ENCODE results near the gene CHCHD3.
"Not testable (repeated sequence)": the region's sequence is repeated elsewhere in the genome, so short reads cannot be mapped to it uniquely, and the experiment has no call there.

CHCHD3 gene

GRCh38 chr7:132893560-132893959, 188.3 kb downstream of the CHCHD3 start:
- CTCF ChIA-PET = interaction anchor here (1.7 kb wide), 1 partner anchor 16 kb away, joined by 6 read pairs; no protein-coding TSS in a partner anchor
- POLR2A ChIA-PET = no interaction called here
- TF ChIP-seq, protein P1, sequence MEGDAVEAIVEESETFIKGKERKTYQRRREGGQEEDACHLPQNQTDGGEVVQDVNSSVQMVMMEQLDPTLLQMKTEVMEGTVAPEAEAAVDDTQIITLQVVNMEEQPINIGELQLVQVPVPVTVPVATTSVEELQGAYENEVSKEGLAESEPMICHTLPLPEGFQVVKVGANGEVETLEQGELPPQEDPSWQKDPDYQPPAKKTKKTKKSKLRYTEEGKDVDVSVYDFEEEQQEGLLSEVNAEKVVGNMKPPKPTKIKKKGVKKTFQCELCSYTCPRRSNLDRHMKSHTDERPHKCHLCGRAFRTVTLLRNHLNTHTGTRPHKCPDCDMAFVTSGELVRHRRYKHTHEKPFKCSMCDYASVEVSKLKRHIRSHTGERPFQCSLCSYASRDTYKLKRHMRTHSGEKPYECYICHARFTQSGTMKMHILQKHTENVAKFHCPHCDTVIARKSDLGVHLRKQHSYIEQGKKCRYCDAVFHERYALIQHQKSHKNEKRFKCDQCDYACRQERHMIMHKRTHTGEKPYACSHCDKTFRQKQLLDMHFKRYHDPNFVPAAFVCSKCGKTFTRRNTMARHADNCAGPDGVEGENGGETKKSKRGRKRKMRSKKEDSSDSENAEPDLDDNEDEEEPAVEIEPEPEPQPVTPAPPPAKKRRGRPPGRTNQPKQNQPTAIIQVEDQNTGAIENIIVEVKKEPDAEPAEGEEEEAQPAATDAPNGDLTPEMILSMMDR (IDR thresholded peaks at IDR 0.05; ENCODE audit: control extremely low read depth, extremely low read depth, low read depth, missing control alignments) = no peak
- no peak for DNase-seq (ENCODE audit: extremely low spot score)

DNA sequence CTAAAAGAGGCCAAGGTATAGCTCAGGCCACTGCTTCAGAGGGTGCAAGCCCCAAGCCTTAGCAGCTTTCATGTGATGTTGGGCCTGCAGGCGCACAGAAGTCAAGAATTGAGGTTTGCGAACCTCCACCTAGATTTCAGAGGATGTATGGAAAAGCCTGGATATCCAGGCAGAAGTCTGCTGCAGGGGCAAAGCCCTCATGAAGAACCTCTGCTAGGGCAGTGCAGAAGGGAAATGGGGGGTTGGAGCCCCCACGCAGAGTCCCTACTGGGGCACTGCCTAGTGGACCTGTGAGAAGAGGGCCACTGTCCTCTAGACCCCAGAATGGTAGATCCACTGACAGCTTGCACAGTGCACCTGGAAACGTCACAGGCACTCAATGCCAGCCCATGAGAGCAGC, 189.1 kb downstream of the CHCHD3 start:
- POLR2A ChIA-PET; DNase-seq (ENCODE audit: extremely low spot score); CTCF ChIA-PET: not testable (repeated sequence)

GRCh38 chr7:132891554-132891953, 190.3 kb downstream of the CHCHD3 start:
- TF ChIP-seq, protein P1 (IDR thresholded peaks at IDR 0.05; ENCODE audit: control extremely low read depth, extremely low read depth, low read depth, missing control alignments) = no peak
- ChIA-PET POLR2A (no interaction called here), CTCF (interaction anchor here (1.1 to 1.2 kb wide), 3 partner anchors 11 to 22 kb away, joined by 3 read pairs; no protein-coding TSS in a partner anchor)
- DNase-seq (ENCODE audit: extremely low spot score) = no peak

DNA sequence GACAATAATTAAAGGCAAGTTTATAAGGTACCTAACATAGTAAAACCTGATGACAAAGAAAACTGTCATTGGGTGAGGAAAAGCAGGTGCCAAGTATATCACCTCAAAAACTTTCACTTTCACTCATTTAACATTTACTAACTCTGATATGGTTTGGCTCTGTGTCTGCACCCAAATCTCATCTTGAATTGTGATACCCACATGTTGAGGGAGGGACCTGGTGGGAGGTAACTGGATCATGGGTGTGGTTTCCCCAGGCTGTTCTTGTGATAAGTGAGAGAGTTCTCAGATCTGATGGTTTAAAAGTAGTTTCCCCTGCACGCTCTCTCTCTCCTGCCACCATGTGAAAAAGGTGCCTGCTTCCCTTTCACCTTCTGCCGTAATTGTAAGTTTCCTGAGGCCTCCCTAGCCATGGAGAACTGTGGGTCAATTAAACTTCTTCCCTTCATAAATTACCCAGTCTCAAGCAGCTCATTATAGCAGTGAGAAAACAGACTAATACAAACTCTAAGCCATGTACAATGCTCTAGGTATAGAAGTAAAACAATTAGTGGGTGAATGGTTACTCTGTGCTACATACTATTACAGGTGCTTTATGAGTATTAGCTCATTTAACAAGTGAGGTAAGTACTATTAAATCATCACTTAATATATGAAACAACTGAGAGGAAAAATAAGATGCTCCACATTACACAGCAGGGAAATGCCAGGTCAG, 199.0 kb downstream of the CHCHD3 start:
- TF ChIP-seq, protein P1 (IDR thresholded peaks at IDR 0.05; ENCODE audit: control extremely low read depth, extremely low read depth, low read depth, missing control alignments) = no peak
- POLR2A ChIA-PET = no interaction called here
- no peak for DNase-seq (ENCODE audit: extremely low spot score)

GRCh38 chr7:132881317-132881716, 200.6 kb downstream of the CHCHD3 start:
- CTCF ChIA-PET = no interaction called here
- no peak for DNase-seq (ENCODE audit: extremely low spot score)
- POLR2A ChIA-PET = no interaction called here
- TF ChIP-seq, protein P1 (IDR thresholded peaks at IDR 0.05; ENCODE audit: control extremely low read depth, extremely low read depth, low read depth, missing control alignments) = no peak

More for the DNA sequence above, 199.0 kb downstream of the CHCHD3 start:
- CTCF ChIA-PET = interaction anchor here (0.9 to 1.6 kb wide), 3 partner anchors 20 to 219 kb away, joined by 3 read pairs; no protein-coding TSS in a partner anchor

GRCh38 chr7:132879579-132879978, 202.3 kb downstream of the CHCHD3 start:
- ChIA-PET CTCF (no interaction called here), POLR2A (no interaction called here)
- TF ChIP-seq, protein P1 (IDR thresholded peaks at IDR 0.05; ENCODE audit: control extremely low read depth, extremely low read depth, low read depth, missing control alignments) = no peak
- no peak for DNase-seq (ENCODE audit: extremely low spot score)

GRCh38 chr7:132878204-132878919, 203.5 kb downstream of the CHCHD3 start:
- ChIA-PET POLR2A (no interaction called here), CTCF (interaction anchor here (2.0 kb wide), 1 partner anchor 16 kb away, joined by 6 read pairs; no protein-coding TSS in a partner anchor)
- TF ChIP-seq, protein P1 (IDR thresholded peaks at IDR 0.05; ENCODE audit: control extremely low read depth, extremely low read depth, low read depth, missing control alignments) = no peak
- no peak for DNase-seq (ENCODE audit: extremely low spot score)
